HepG2 (cell line): Measurements from ENCODE around the gene OARD1. TPM values are rescaled to one million over a fixed set of nuclear protein-coding genes. Genes with fewer than 3 reads are reported as not detected.

Experiments used
- FOXM1 ChIP-seq: sonication (generic); formaldehyde crosslinking; IDR thresholded peaks from 2 replicates; pipeline ENCODE4 v1.5.0; 2020; ENCODE audit warnings: missing genetic modification reagents
- HDAC1 ChIP-seq: sonication (generic); formaldehyde crosslinking; IDR thresholded peaks from 2 replicates; pipeline ENCODE4 v1.5.1; 2020; ENCODE audit warnings: mild to moderate bottlenecking, missing genetic modification reagents
- HHEX ChIP-seq: IDR thresholded peaks from 2 replicates; pipeline ENCODE4 v1.6.1; 2016; ENCODE audit warnings: control low read depth
- HNRNPH1 ChIP-seq: fragments of 200-400 bp; formaldehyde crosslinking; optimal IDR thresholded peaks from 2 replicates; pipeline ENCODE3; 2017; ENCODE audit warnings: mild to moderate bottlenecking, low read depth, low read length
- MAFF ChIP-seq: IDR thresholded peaks from 2 replicates; pipeline ENCODE4 v1.6.1; 2011; ENCODE audit warnings: low read depth, low read length, improper control_type of control experiment
- MZF1 ChIP-seq: sonication (generic); formaldehyde crosslinking; IDR thresholded peaks from 2 replicates; pipeline ENCODE4 v1.8.1; 2023; ENCODE audit warnings: mild to moderate bottlenecking, missing genetic modification reagents, borderline replicate concordance
- SP5 ChIP-seq: IDR thresholded peaks from 2 replicates; pipeline ENCODE4 v1.6.1; 2016; ENCODE audit warnings: low read depth, borderline replicate concordance
- YY1 ChIP-seq: IDR thresholded peaks from 2 replicates; pipeline ENCODE4 v1.6.1; 2011; ENCODE audit warnings: low read length, low read depth, moderate library complexity, mild to moderate bottlenecking; ENCODE audit not compliant: insufficient read depth, insufficient replicate concordance
- ZMYM3 ChIP-seq: sonication (generic); formaldehyde crosslinking; IDR thresholded peaks from 2 replicates; pipeline ENCODE4 v1.5.1; 2020; ENCODE audit warnings: mild to moderate bottlenecking, missing genetic modification reagents
- polyA plus RNA-seq, 8 experiments: library from polyadenylated mRNA; depleted of rRNA in 3 of 8; stranded (reverse) in 7 of 8; unstranded in 1 of 8; fragments of >200 nt; fragmentation: Illumina TruSeq in 4 of 8; extraction: Trizol in 4 of 8; gene quantifications; 2 replicates each; pipeline versions ENCODE4 v1.2.1 to v1.2.3, GENCODE V29; 2011 to 2016; ENCODE audit warnings: low read depth in 4 of 8, missing spikeins in 1 of 8, mixed read lengths in 1 of 8; ENCODE audit not compliant: insufficient read depth in 1 of 8
- total RNA-seq, 5 experiments: library from RNA; depleted of rRNA; stranded (reverse); fragments of >200 nt; fragmentation: Illumina TruSeq; extraction: Trizol; gene quantifications; 2 replicates each; pipeline ENCODE4 v1.2.3, GENCODE V29; 2016; ENCODE audit warnings: low read depth in 1 of 5
- TF ChIP-seq, protein P1 (sequence below), 2 experiments: fragments of 450-650 bp in 1 of 2; sonication (generic) in 1 of 2; formaldehyde crosslinking in 1 of 2; IDR thresholded peaks; 2 replicates each; pipeline versions ENCODE4 v1.6.1 to v1.8.0; 2016 to 2022; ENCODE audit warnings: antibody characterized with exemption in 1 of 2, mild to moderate bottlenecking in 1 of 2, missing genetic modification reagents in 1 of 2
- TF ChIP-seq, protein P2 (sequence below): IDR thresholded peaks from 2 replicates; pipeline ENCODE4 v1.6.1; 2016; ENCODE audit warnings: mild to moderate bottlenecking
- TF ChIP-seq, protein P3 (sequence below): sonication (generic); formaldehyde crosslinking; IDR thresholded peaks from 2 replicates; pipeline ENCODE4; 2020; ENCODE audit warnings: missing genetic modification reagents, mild to moderate bottlenecking, borderline replicate concordance
- TF ChIP-seq, protein P4 (sequence below): IDR thresholded peaks from 2 replicates; pipeline ENCODE4 v1.6.1; 2018; ENCODE audit warnings: missing genetic modification reagents, mild to moderate bottlenecking, missing compliant biosample characterization

The OARD1 gene
- total and polyA plus RNA-seq, 2 of the 13 experiments (the other 11 are each of a cell fraction or from before 2014, with no cell fraction given), result 18.4 to 49.0 TPM

DNA sequence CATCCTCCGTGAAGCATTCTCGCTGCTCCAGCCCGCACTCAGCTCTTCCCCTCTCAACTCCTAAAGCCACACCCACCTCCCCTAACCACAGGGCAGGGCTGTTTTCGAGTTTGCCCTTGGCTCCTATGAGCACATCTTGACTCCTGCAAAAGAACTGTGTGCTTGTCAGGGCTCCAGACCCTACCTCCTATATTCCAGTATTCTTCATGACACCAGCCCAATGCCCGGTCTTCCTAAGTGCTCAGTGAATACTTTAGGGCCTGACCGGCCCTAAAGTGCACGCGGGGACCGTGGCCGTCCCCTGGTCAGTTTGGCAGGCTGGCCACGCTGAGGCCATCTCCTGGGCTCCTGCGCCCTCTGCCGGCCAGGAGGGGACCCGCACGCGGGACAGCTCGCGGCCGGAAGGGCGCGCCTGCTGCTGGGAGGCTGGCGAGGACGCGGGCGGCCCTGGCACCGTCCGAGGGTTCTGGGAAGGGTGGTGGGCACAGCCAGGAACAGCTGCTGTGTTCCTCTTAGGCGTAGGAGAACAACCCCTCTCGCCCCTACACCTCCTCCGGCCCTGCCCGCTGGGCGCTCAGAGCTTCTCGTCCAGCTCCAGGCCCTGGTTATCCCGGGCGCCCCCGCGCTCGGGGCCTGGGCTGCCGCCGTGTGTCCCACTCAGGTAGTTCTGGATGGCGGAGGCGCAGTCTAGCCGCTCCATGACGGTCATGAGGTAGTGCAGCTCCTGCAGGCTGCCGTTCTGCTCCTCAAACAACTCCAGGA lies 44.2 kb downstream of the OARD1 start (continued):
- TF ChIP-seq, protein P1, sequence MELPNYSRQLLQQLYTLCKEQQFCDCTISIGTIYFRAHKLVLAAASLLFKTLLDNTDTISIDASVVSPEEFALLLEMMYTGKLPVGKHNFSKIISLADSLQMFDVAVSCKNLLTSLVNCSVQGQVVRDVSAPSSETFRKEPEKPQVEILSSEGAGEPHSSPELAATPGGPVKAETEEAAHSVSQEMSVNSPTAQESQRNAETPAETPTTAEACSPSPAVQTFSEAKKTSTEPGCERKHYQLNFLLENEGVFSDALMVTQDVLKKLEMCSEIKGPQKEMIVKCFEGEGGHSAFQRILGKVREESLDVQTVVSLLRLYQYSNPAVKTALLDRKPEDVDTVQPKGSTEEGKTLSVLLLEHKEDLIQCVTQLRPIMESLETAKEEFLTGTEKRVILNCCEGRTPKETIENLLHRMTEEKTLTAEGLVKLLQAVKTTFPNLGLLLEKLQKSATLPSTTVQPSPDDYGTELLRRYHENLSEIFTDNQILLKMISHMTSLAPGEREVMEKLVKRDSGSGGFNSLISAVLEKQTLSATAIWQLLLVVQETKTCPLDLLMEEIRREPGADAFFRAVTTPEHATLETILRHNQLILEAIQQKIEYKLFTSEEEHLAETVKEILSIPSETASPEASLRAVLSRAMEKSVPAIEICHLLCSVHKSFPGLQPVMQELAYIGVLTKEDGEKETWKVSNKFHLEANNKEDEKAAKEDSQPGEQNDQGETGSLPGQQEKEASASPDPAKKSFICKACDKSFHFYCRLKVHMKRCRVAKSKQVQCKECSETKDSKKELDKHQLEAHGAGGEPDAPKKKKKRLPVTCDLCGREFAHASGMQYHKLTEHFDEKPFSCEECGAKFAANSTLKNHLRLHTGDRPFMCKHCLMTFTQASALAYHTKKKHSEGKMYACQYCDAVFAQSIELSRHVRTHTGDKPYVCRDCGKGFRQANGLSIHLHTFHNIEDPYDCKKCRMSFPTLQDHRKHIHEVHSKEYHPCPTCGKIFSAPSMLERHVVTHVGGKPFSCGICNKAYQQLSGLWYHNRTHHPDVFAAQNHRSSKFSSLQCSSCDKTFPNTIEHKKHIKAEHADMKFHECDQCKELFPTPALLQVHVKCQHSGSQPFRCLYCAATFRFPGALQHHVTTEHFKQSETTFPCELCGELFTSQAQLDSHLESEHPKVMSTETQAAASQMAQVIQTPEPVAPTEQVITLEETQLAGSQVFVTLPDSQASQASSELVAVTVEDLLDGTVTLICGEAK (IDR thresholded peaks at IDR 0.05), result no peak
- TF ChIP-seq, protein P1 (CRISPR knock-in tag; IDR thresholded peaks at IDR 0.05), result 0 out of 2 replicates have a peak, but pooled peaks have one; percentile 40
- TF ChIP-seq FOXM1, result no peak
- TF ChIP-seq, protein P2, sequence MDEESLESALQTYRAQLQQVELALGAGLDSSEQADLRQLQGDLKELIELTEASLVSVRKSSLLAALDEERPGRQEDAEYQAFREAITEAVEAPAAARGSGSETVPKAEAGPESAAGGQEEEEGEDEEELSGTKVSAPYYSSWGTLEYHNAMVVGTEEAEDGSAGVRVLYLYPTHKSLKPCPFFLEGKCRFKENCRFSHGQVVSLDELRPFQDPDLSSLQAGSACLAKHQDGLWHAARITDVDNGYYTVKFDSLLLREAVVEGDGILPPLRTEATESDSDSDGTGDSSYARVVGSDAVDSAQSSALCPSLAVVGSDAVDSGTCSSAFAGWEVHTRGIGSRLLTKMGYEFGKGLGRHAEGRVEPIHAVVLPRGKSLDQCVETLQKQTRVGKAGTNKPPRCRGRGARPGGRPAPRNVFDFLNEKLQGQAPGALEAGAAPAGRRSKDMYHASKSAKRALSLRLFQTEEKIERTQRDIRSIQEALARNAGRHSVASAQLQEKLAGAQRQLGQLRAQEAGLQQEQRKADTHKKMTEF, result peak; percentile 79; the same call in 1 of the 2 replicates
- TF ChIP-seq YY1, result peak; percentile 65
- no peak for TF ChIP-seq HNRNPH1
- no peak for TF ChIP-seq MAFF
- 0 out of 2 replicates have a peak, but pooled peaks have one; percentile 44 for TF ChIP-seq ZMYM3 (CRISPR knock-in tag)
- TF ChIP-seq, protein P3, sequence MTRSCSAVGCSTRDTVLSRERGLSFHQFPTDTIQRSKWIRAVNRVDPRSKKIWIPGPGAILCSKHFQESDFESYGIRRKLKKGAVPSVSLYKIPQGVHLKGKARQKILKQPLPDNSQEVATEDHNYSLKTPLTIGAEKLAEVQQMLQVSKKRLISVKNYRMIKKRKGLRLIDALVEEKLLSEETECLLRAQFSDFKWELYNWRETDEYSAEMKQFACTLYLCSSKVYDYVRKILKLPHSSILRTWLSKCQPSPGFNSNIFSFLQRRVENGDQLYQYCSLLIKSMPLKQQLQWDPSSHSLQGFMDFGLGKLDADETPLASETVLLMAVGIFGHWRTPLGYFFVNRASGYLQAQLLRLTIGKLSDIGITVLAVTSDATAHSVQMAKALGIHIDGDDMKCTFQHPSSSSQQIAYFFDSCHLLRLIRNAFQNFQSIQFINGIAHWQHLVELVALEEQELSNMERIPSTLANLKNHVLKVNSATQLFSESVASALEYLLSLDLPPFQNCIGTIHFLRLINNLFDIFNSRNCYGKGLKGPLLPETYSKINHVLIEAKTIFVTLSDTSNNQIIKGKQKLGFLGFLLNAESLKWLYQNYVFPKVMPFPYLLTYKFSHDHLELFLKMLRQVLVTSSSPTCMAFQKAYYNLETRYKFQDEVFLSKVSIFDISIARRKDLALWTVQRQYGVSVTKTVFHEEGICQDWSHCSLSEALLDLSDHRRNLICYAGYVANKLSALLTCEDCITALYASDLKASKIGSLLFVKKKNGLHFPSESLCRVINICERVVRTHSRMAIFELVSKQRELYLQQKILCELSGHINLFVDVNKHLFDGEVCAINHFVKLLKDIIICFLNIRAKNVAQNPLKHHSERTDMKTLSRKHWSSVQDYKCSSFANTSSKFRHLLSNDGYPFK, result peak; percentile 65; the same call in 1 of the 2 replicates
- no peak for TF ChIP-seq HHEX (CRISPR knock-in tag)
- TF ChIP-seq, protein P4, sequence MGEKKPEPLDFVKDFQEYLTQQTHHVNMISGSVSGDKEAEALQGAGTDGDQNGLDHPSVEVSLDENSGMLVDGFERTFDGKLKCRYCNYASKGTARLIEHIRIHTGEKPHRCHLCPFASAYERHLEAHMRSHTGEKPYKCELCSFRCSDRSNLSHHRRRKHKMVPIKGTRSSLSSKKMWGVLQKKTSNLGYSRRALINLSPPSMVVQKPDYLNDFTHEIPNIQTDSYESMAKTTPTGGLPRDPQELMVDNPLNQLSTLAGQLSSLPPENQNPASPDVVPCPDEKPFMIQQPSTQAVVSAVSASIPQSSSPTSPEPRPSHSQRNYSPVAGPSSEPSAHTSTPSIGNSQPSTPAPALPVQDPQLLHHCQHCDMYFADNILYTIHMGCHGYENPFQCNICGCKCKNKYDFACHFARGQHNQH, result no peak
- TF ChIP-seq SP5, result no peak
- no peak for TF ChIP-seq HDAC1 (CRISPR knock-in tag)
- TF ChIP-seq MZF1 (CRISPR knock-in tag), result no peak
